Transverse colon (tissue), 4 donors: Measurements from ENCODE around the gene RHOV. TPM values are rescaled to one million over a fixed set of nuclear protein-coding genes. Genes with fewer than 3 reads are reported as not detected.

ENCODE experiments used
- DNase-seq: peaks from one replicate; pipeline ENCODE4 v3.0.0-alpha.2; 2019
- H3K27ac ChIP-seq, 4 donors: fragments of 200-600 bp; sonication (generic); 2 replicates each; pipeline ENCODE4 v1.5.1; 2016 to 2018; ENCODE audit warnings: inconsistent platforms in 4 of 4
- H3K27me3 ChIP-seq: fragments of 200-600 bp; sonication (generic); 2 replicates; pipeline ENCODE4 v1.5.1; 2017; ENCODE audit warnings: inconsistent platforms
- H3K36me3 ChIP-seq, 4 donors: fragments of 200-600 bp; sonication (generic); 2 replicates each; pipeline ENCODE4 v1.5.1; 2017 to 2019; ENCODE audit warnings: inconsistent platforms in 4 of 4
- H3K4me1 ChIP-seq, 4 donors: fragments of 200-600 bp; sonication (generic); 2 replicates each; pipeline ENCODE4 v1.5.1; 2017 to 2020; ENCODE audit warnings: inconsistent platforms in 4 of 4
- H3K4me3 ChIP-seq, 4 donors: fragments of 200-600 bp; sonication (generic); 1 replicate in 1 of 4; 2 replicates in 3 of 4; pipeline versions ENCODE4 v1.5.1 to v1.6.1; 2017 to 2019; ENCODE audit warnings: inconsistent platforms in 4 of 4
- H3K9me3 ChIP-seq, 2 donors: fragments of 200-600 bp; sonication (generic); 2 replicates each; pipeline ENCODE4 v1.5.1; 2017 to 2019; ENCODE audit warnings: inconsistent platforms in 2 of 2
- CTCF ChIP-seq, 5 experiments: fragments of 200-600 bp in 3 of 5; fragments of 450-650 bp in 2 of 5; sonication (generic) in 3 of 5; IDR thresholded peaks; 1 replicate in 2 of 5; 2 replicates in 3 of 5; pipeline ENCODE4 v1.5.1; 2016 to 2017; ENCODE audit warnings: antibody characterized with exemption in 5 of 5, inconsistent platforms in 3 of 5, mild to moderate bottlenecking in 2 of 5, moderate library complexity in 1 of 5
- EP300 ChIP-seq: sonication (generic); formaldehyde crosslinking; IDR thresholded peaks from one replicate; pipeline ENCODE4 v1.6.1; 2017; ENCODE audit warnings: antibody characterized with exemption, low read depth
- POLR2A ChIP-seq: fragments of 450-650 bp; IDR thresholded peaks from one replicate; pipeline ENCODE4 v1.6.1; 2016; ENCODE audit warnings: antibody characterized with exemption, mild to moderate bottlenecking, moderate library complexity
- POLR2AphosphoS5 ChIP-seq, 3 donors: sonication (generic); formaldehyde crosslinking; IDR thresholded peaks; one replicate each; pipeline ENCODE4 v1.6.1; 2016; ENCODE audit warnings: antibody characterized with exemption in 3 of 3
- WGBS, 2 donors: methylation state at CpG; one replicate each; pipeline ENCODE4 v1.1.5; 2018; ENCODE audit warnings: low coverage in 1 of 2; 5-methylcytosine and 5-hydroxymethylcytosine counted together
- in situ Hi-C, 4 donors: fragments of 200-750 bp; cut with MboI; loops; one replicate each; pipeline versions ENCODE4 v1.15.0 to v1.15.1; 2017; ENCODE audit warnings: low sequenced_read_pairs in 3 of 4, low pct_ligation_motif_present in 1 of 4, low pct_unique_long_range_greater_than_20kb in 1 of 4
- intact Hi-C: fragments of 100-400 bp; cut with DNase I; formaldehyde crosslinking; loops from one replicate; pipeline ENCODE4 v1.15.1; 2023; ENCODE audit warnings: low total_unique reads
- total RNA-seq, 4 donors: library from RNA; depleted of rRNA; stranded (reverse); fragments of >200 nt; gene quantifications; one replicate each; pipeline ENCODE4 v1.1.0, GENCODE V29; 2016

Gene RHOV
- total RNA-seq, 4 donors from 2014 or later = 2.7 to 6.7 (median 4.0) TPM

DNA sequence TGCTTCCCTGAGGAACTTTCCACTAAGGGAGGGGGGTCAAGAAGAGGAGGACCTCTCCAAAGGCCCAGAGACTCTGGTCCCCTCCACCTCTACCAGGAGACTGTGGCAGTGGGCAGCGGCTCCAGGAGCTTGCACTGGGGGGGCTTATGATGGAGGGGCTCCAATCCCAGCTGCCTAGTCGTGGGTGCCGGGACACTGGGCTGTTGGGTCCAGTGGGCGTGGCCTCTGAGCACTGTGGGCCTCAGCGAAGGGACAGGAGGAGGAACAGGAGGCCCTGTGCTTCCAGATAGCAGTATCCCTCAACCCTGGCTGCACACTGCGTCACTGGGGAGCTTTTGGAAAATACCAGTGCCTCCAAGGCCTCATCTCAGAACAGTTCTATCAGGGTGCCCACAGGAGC lies 41.6 kb upstream of the RHOV start:
- Histone ChIP-seq H3K36me3 (no peaks in the 10 kb centered on the region), H3K4me1 (no peaks in the 10 kb centered on the region), H3K27ac (no peak overlapping the region), H3K4me3 (no peak overlapping the region), H3K9me3 (no peaks in the 10 kb centered on the region), H3K27me3 (no peaks in the 10 kb centered on the region)
- intact Hi-C loops (no loop called here), in situ Hi-C loops (loop anchor here in 1 of 4 donors (25.0 kb wide), 1 partner anchor 97 kb away; no protein-coding TSS in a partner anchor)
- WGBS, 2 donors = 79% methylated on average over 6 of the region's 6 CpGs; no CpG with 5 or more reads in 1 of the 2 donors
- no peak for DNase-seq
- no peak for TF ChIP-seq POLR2A
- TF ChIP-seq EP300 = no peak
- no peak for TF ChIP-seq POLR2AphosphoS5 (IDR thresholded peaks at IDR 0.05)
- TF ChIP-seq CTCF (IDR thresholded peaks at IDR 0.05) = no peak

DNA sequence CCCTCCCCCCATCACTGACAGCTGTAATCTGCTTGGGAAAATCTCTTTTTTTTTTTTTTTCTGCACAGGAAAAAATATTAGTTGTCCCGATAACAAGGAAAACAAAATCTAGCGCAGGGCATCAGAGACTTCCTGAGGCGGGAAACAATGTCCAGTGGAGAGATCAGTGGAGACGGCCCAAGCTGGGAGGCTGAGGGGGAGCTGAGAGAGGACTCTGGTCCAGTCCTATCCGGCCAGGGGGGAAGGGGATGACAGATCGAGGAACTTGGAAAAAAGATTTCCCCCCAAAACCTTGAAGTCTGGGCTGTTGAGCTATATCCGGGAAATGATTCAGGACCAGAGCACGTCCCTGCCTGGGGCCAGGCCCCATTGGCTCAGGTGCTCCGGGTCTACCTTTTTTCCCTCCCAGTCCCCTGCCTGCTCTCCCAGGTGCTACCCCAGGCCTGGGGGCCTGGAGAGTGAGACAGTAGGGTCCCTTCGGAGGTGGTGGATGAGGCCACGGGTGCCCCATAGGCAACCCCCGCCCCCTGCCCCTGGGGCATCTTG lies 41.2 kb upstream of the RHOV start:
- H3K27me3 ChIP-seq = no peaks in the 10 kb centered on the region
- H3K9me3 ChIP-seq = no peaks in the 10 kb centered on the region
- TF ChIP-seq EP300 (no peak), POLR2AphosphoS5 (IDR thresholded peaks at IDR 0.05) (no peak), CTCF (IDR thresholded peaks at IDR 0.05) (no peak), POLR2A (no peak)
- H3K4me1 ChIP-seq = no peaks in the 10 kb centered on the region
- H3K27ac ChIP-seq = no peak overlapping the region
- no peaks in the 10 kb centered on the region for H3K36me3 ChIP-seq
- no peak overlapping the region for H3K4me3 ChIP-seq
- WGBS, 2 donors = 87 to 93% methylated on average over 6 to 11 of the region's 12 CpGs
- in situ Hi-C loops (loop anchor here in 1 of 4 donors (25.0 kb wide), 1 partner anchor 97 kb away; no protein-coding TSS in a partner anchor), intact Hi-C loops (no loop called here)
- DNase-seq = no peak

DNA sequence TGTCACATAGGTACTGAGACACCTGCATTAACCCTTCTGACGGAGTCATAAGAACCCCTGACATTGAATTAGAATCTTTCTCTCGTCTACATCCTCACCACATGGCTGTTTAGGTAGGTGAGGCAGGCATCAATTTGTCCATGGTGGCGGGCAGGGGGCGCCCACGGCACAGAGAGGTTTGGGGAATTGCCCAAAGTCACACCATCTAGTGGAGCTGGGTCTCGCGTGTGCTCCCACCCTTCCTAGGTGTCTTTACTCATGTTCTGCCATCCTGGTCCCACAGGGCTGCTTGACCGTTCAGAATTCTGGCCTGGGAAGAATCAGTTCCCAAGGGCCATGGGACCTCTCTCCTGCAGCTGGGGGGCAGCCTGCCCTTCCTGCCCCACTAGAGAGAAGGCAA lies 40.5 kb upstream of the RHOV start:
- no peaks in the 10 kb centered on the region for H3K36me3 ChIP-seq
- intact Hi-C loops = no loop called here
- in situ Hi-C loops = loop anchor here in 1 of 4 donors (25.0 kb wide), 1 partner anchor 98 kb away; no protein-coding TSS in a partner anchor
- H3K9me3 ChIP-seq = no peaks in the 10 kb centered on the region
- H3K4me1 ChIP-seq = peaks cover 0 to 5% (median 2%) of the 10 kb centered on the region in 4 donors
- H3K27ac ChIP-seq = no peak overlapping the region
- DNase-seq = no peak
- H3K4me3 ChIP-seq = no peak overlapping the region
- 80% methylated on average over 8 of the region's 8 CpGs; no CpG with 5 or more reads in 1 of the 2 donors for WGBS, 2 donors
- no peaks in the 10 kb centered on the region for H3K27me3 ChIP-seq
- TF ChIP-seq EP300 = no peak
- no peak for TF ChIP-seq POLR2AphosphoS5 (IDR thresholded peaks at IDR 0.05)
- no peak for TF ChIP-seq CTCF (IDR thresholded peaks at IDR 0.05)

- no peak overlapping the region for H3K4me3 ChIP-seq
- no peaks in the 10 kb centered on the region for H3K27me3 ChIP-seq
- no peaks in the 10 kb centered on the region for H3K36me3 ChIP-seq
- no peak for TF ChIP-seq POLR2A
- no peak for TF ChIP-seq EP300
- TF ChIP-seq CTCF (IDR thresholded peaks at IDR 0.05) = no peak
- in situ Hi-C loops = loop anchor here in 1 of 4 donors (25.0 kb wide), 1 partner anchor 98 kb away; no protein-coding TSS in a partner anchor
- 83 to 93% methylated on average over 1 to 12 of the region's 12 CpGs for WGBS, 2 donors
- intact Hi-C loops = no loop called here
- DNase-seq = no peak
- H3K27ac ChIP-seq = no peak overlapping the region
- H3K9me3 ChIP-seq = no peaks in the 10 kb centered on the region
- peaks cover 0 to 8% (median 3%) of the 10 kb centered on the region in 4 donors for H3K4me1 ChIP-seq
These were observed 40.0 kb upstream of the RHOV start for GRCh38 chr15:40914013-40914412.
